GM19099 (cell line): ENCODE results near the gene SORBS1.

Experiments used
- POLR2A ChIP-seq: IDR thresholded peaks from 3 replicates; pipeline ENCODE4 v1.6.1; 2011; ENCODE audit warnings: low read depth; ENCODE audit not compliant: insufficient read length; ENCODE audit errors: extremely low read depth

The SORBS1 gene

GRCh38 chr10:95561177-95561863 lies at the start of gene SORBS1:
Gene SORBS1, minus strand, starts transcription at chr10:95561371. Its CDS starts 120,236 bp downstream, at chr10:95441135.
- no peak for TF ChIP-seq POLR2A

GRCh38 chr10:95610727-95611126 lies 49.6 kb upstream of the SORBS1 start:
- no peak for TF ChIP-seq POLR2A

- TF ChIP-seq POLR2A = no peak
Measured at GRCh38 chr10:95606922-95607321, 45.8 kb upstream of the SORBS1 start.

GRCh38 chr10:95605163-95605562 lies 44.0 kb upstream of the SORBS1 start:
- no peak for TF ChIP-seq POLR2A

- no peak for TF ChIP-seq POLR2A
Measured at GRCh38 chr10:95604630-95605029, 43.5 kb upstream of the SORBS1 start.

- no peak for TF ChIP-seq POLR2A
Measured at GRCh38 chr10:95602382-95602781, 41.2 kb upstream of the SORBS1 start.

GRCh38 chr10:95601116-95601719 lies 40.0 kb upstream of the SORBS1 start:
- no peak for TF ChIP-seq POLR2A

GRCh38 chr10:95600158-95600557 lies 39.0 kb upstream of the SORBS1 start:
- TF ChIP-seq POLR2A = no peak

- TF ChIP-seq POLR2A = no peak
Measured at GRCh38 chr10:95597788-95598187, 36.6 kb upstream of the SORBS1 start.

- TF ChIP-seq POLR2A = no peak
Measured at GRCh38 chr10:95588025-95588424, 26.9 kb upstream of the SORBS1 start.

- no peak for TF ChIP-seq POLR2A
Measured at GRCh38 chr10:95579835-95580535, 18.8 kb upstream of the SORBS1 start.

- TF ChIP-seq POLR2A = no peak
Measured at GRCh38 chr10:95579292-95579691, 18.1 kb upstream of the SORBS1 start.

GRCh38 chr10:95578619-95579018 lies 17.4 kb upstream of the SORBS1 start:
- TF ChIP-seq POLR2A = no peak

- no peak for TF ChIP-seq POLR2A
Measured at GRCh38 chr10:95574649-95575365, 13.6 kb upstream of the SORBS1 start.

- TF ChIP-seq POLR2A = no peak
Measured at GRCh38 chr10:95573964-95574604, 12.9 kb upstream of the SORBS1 start.
